Loucy (cell line): ENCODE data around the gene AMBRA1.

Experiments
- H2AFZ ChIP-seq: fragments of 200-600 bp; sonication (generic); 2 replicates; pipeline ENCODE4 v1.6.0; 2016; ENCODE audit warnings: antibody characterized with exemption, mild to moderate bottlenecking, low read length, moderate library complexity
- H3F3A ChIP-seq: fragments of 200-600 bp; 2 replicates; pipeline ENCODE4 v1.6.0; 2016; ENCODE audit warnings: antibody characterized with exemption, low read depth, mild to moderate bottlenecking
- H3K27me3 ChIP-seq: fragments of 200-600 bp; sonication (generic); 2 replicates; pipeline ENCODE4 v1.6.1; 2014; ENCODE audit warnings: low read length, mild to moderate bottlenecking; ENCODE audit not compliant: insufficient read depth, poor library complexity, severe bottlenecking
- H3K36me3 ChIP-seq: fragments of 200-600 bp; sonication (generic); 2 replicates; pipeline ENCODE4 v1.6.1; 2016; ENCODE audit warnings: low read length; ENCODE audit not compliant: insufficient read depth
- H3K4me1 ChIP-seq: fragments of 200-600 bp; sonication (generic); 2 replicates; pipeline ENCODE4 v1.5.1; 2014; ENCODE audit warnings: low read length, mild to moderate bottlenecking; ENCODE audit not compliant: insufficient read depth, poor library complexity, severe bottlenecking
- H3K4me2 ChIP-seq: fragments of 200-600 bp; sonication (generic); 2 replicates; pipeline ENCODE4 v1.6.0; 2014; ENCODE audit warnings: antibody characterized with exemption, low read length, low read depth, mild to moderate bottlenecking; ENCODE audit not compliant: poor library complexity, severe bottlenecking
- H3K4me3 ChIP-seq: fragments of 200-600 bp; sonication (generic); 2 replicates; pipeline ENCODE4 v1.5.1; 2014; ENCODE audit warnings: low read length, mild to moderate bottlenecking, mixed read lengths; ENCODE audit not compliant: poor library complexity, severe bottlenecking
- H3K79me2 ChIP-seq: fragments of 200-600 bp; sonication (generic); 2 replicates; pipeline ENCODE4 v1.6.1; 2014; ENCODE audit warnings: low read length; ENCODE audit not compliant: insufficient read depth
- H3K9ac ChIP-seq: fragments of 200-600 bp; sonication (generic); 2 replicates; pipeline ENCODE4 v1.6.0; 2014; ENCODE audit warnings: mild to moderate bottlenecking, low read depth, low read length, moderate library complexity; ENCODE audit not compliant: poor library complexity, severe bottlenecking
- H3K9me2 ChIP-seq: fragments of 200-600 bp; sonication (generic); replicated peaks from 2 replicates; pipeline ENCODE4 v1.6.1; 2016; ENCODE audit warnings: low read depth, low read length, mixed read lengths
- H3K9me3 ChIP-seq: fragments of 200-600 bp; sonication (generic); 2 replicates; pipeline ENCODE4 v1.6.1; 2014; ENCODE audit warnings: mild to moderate bottlenecking, antibody characterized with exemption, low read length, low read depth; ENCODE audit not compliant: insufficient read depth
- H4K20me1 ChIP-seq: fragments of 200-600 bp; sonication (generic); 2 replicates; pipeline ENCODE4 v1.6.0; 2014; ENCODE audit warnings: antibody characterized with exemption, low read length, mild to moderate bottlenecking; ENCODE audit not compliant: insufficient read depth, poor library complexity, severe bottlenecking
- EZH2phosphoT487 ChIP-seq: fragments of 200-600 bp; IDR thresholded peaks from 2 replicates; pipeline ENCODE4 v1.6.1; 2018; ENCODE audit warnings: antibody characterized with exemption, mild to moderate bottlenecking, moderate library complexity, borderline replicate concordance
- TF ChIP-seq, protein P1 (sequence below): fragments of 200-600 bp; sonication (generic); conservative IDR thresholded peaks from 2 replicates; pipeline ENCODE4 v1.5.1; 2014; ENCODE audit warnings: mild to moderate bottlenecking, antibody characterized with exemption, low read length

The AMBRA1 gene

GRCh38 chr11:46498968-46499367 lies 94.9 kb downstream of the AMBRA1 start:
- Histone ChIP-seq H3K79me2 (no peaks in the 10 kb centered on the region), H2AFZ (no peak overlapping the region), H3K36me3 (peaks cover 38% of the 10 kb centered on the region; the same call in 1 of the 2 replicates)

DNA sequence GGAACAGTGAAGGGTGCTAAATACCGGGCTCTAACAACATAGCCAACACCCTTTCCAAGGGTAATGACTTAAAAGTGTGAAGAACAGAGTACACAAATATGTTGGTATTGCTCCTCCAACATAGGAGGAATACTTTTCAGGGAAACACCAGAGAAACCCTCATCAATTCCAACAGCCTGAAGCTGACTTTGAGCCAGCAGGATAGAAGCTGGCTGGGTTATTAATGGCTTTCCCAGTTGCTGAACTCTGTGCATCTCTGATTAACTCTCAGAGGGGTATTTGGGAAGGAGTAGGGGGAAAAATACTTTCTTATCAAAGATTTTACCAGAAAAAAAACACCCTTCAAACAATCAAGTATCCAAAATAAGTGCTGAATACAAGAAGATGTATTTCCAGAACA lies 95.6 kb downstream of the AMBRA1 start:
- H3K9me3 ChIP-seq, result no peaks in the 10 kb centered on the region
- no peaks in the 10 kb centered on the region for H3K27me3 ChIP-seq
- no peak overlapping the region for H3K4me3 ChIP-seq
- no peak overlapping the region for H2AFZ ChIP-seq
- no peaks in the 10 kb centered on the region for H3K9me2 ChIP-seq
- no peaks in the 10 kb centered on the region for H3F3A ChIP-seq
- no peaks in the 10 kb centered on the region for H4K20me1 ChIP-seq
- H3K36me3 ChIP-seq, result peaks cover 38% of the 10 kb centered on the region; the same call in 1 of the 2 replicates
- no peaks in the 10 kb centered on the region for H3K79me2 ChIP-seq
- no peak overlapping the region for H3K4me2 ChIP-seq
- TF ChIP-seq, protein P1, sequence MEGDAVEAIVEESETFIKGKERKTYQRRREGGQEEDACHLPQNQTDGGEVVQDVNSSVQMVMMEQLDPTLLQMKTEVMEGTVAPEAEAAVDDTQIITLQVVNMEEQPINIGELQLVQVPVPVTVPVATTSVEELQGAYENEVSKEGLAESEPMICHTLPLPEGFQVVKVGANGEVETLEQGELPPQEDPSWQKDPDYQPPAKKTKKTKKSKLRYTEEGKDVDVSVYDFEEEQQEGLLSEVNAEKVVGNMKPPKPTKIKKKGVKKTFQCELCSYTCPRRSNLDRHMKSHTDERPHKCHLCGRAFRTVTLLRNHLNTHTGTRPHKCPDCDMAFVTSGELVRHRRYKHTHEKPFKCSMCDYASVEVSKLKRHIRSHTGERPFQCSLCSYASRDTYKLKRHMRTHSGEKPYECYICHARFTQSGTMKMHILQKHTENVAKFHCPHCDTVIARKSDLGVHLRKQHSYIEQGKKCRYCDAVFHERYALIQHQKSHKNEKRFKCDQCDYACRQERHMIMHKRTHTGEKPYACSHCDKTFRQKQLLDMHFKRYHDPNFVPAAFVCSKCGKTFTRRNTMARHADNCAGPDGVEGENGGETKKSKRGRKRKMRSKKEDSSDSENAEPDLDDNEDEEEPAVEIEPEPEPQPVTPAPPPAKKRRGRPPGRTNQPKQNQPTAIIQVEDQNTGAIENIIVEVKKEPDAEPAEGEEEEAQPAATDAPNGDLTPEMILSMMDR, result no peak
- no peak for TF ChIP-seq EZH2phosphoT487
- H3K9ac ChIP-seq, result no peak overlapping the region
- no peaks in the 10 kb centered on the region for H3K4me1 ChIP-seq

More at GRCh38 chr11:46498968-46499367, 94.9 kb downstream of the AMBRA1 start:
- Histone ChIP-seq H3K27me3 (no peaks in the 10 kb centered on the region), H4K20me1 (no peaks in the 10 kb centered on the region), H3K9ac (no peak overlapping the region), H3K9me3 (no peaks in the 10 kb centered on the region), H3K4me3 (no peak overlapping the region), H3K4me2 (no peak overlapping the region), H3F3A (no peaks in the 10 kb centered on the region), H3K4me1 (no peaks in the 10 kb centered on the region), H3K9me2 (no peaks in the 10 kb centered on the region)
- no peak for TF ChIP-seq EZH2phosphoT487
- TF ChIP-seq, protein P1, result no peak

- Histone ChIP-seq H3K79me2 (no peaks in the 10 kb centered on the region), H3F3A (no peaks in the 10 kb centered on the region), H3K27me3 (no peaks in the 10 kb centered on the region), H3K4me1 (no peaks in the 10 kb centered on the region), H3K9me3 (no peaks in the 10 kb centered on the region), H3K4me3 (no peak overlapping the region), H3K4me2 (no peak overlapping the region), H4K20me1 (no peaks in the 10 kb centered on the region), H3K9me2 (no peaks in the 10 kb centered on the region), H3K36me3 (peaks cover 41% of the 10 kb centered on the region; the same call in 1 of the 2 replicates), H3K9ac (no peak overlapping the region), H2AFZ (no peak overlapping the region)
- TF ChIP-seq, protein P1, result no peak
- no peak for TF ChIP-seq EZH2phosphoT487
Measured at GRCh38 chr11:46497498-46497897, 96.3 kb downstream of the AMBRA1 start.
